ENCODE measurements around the gene TNFRSF11A.

The TNFRSF11A gene

GRCh38 chr18:62345909-62346308 lies 20.8 kb downstream of the TNFRSF11A start:
- no peak for DNase-seq (ENCODE audit: low spot score)

- no peak for DNase-seq (ENCODE audit: low spot score)
Measured at GRCh38 chr18:62346333-62347088, 21.4 kb downstream of the TNFRSF11A start.

- no peak for DNase-seq (ENCODE audit: low spot score)
Measured at GRCh38 chr18:62347089-62347506, 22.0 kb downstream of the TNFRSF11A start.

- DNase-seq (ENCODE audit: low spot score): no peak
Measured at GRCh38 chr18:62348474-62348873, 23.4 kb downstream of the TNFRSF11A start.

- DNase-seq (ENCODE audit: low spot score): no peak
Measured at GRCh38 chr18:62353170-62353569, 28.1 kb downstream of the TNFRSF11A start.

- no peak for DNase-seq (ENCODE audit: low spot score)
Measured at GRCh38 chr18:62354151-62354550, 29.0 kb downstream of the TNFRSF11A start.

GRCh38 chr18:62357079-62357719 lies 32.1 kb downstream of the TNFRSF11A start:
- DNase-seq (ENCODE audit: low spot score): no peak

GRCh38 chr18:62360805-62361204 lies 35.7 kb downstream of the TNFRSF11A start:
- DNase-seq (ENCODE audit: low spot score): no peak

GRCh38 chr18:62361288-62361687 lies 36.2 kb downstream of the TNFRSF11A start:
- no peak for DNase-seq (ENCODE audit: low spot score)

GRCh38 chr18:62364558-62364957 lies 39.4 kb downstream of the TNFRSF11A start:
- no peak for DNase-seq (ENCODE audit: low spot score)

- DNase-seq (ENCODE audit: low spot score): no peak
Measured at GRCh38 chr18:62365420-62365819, 40.3 kb downstream of the TNFRSF11A start.

- DNase-seq (ENCODE audit: low spot score): no peak
Measured at GRCh38 chr18:62366992-62367391, 41.9 kb downstream of the TNFRSF11A start.

GRCh38 chr18:62368100-62368499 lies 43.0 kb downstream of the TNFRSF11A start:
- no peak for DNase-seq (ENCODE audit: low spot score)

- DNase-seq (ENCODE audit: low spot score): no peak
Measured at GRCh38 chr18:62369129-62369644, 44.1 kb downstream of the TNFRSF11A start.

- no peak for DNase-seq (ENCODE audit: low spot score)
Measured at GRCh38 chr18:62370366-62370765, 45.3 kb downstream of the TNFRSF11A start.

- no peak for DNase-seq (ENCODE audit: low spot score)
Measured at GRCh38 chr18:62371436-62371835, 46.3 kb downstream of the TNFRSF11A start.

- DNase-seq (ENCODE audit: low spot score): no peak
Measured at GRCh38 chr18:62372156-62372555, 47.0 kb downstream of the TNFRSF11A start.

- no peak for DNase-seq (ENCODE audit: low spot score)
Measured at GRCh38 chr18:62372882-62373281, 47.8 kb downstream of the TNFRSF11A start.

GRCh38 chr18:62374410-62374965 lies 49.4 kb downstream of the TNFRSF11A start:
- no peak for DNase-seq (ENCODE audit: low spot score)

- no peak for DNase-seq (ENCODE audit: low spot score)
Measured at GRCh38 chr18:62377131-62377807, 52.2 kb downstream of the TNFRSF11A start.

- no peak for DNase-seq (ENCODE audit: low spot score)
Measured at GRCh38 chr18:62379051-62379450, 53.9 kb downstream of the TNFRSF11A start.

GRCh38 chr18:62381373-62381772 lies 56.3 kb downstream of the TNFRSF11A start:
- no peak for DNase-seq (ENCODE audit: low spot score)

GRCh38 chr18:62384068-62384467 lies 59.0 kb downstream of the TNFRSF11A start:
- DNase-seq (ENCODE audit: low spot score): no peak
